GM18498 (cell line): Measurements from ENCODE around the gene NYAP2.

ENCODE experiments used
- ATAC-seq: cut with Tn5 transposase; IDR thresholded peaks from one replicate; pipeline ENCODE4 v1.9.1; 2021; ENCODE audit warnings: mild to moderate bottlenecking, moderate library complexity; ENCODE audit not compliant: unreplicated experiment

NYAP2 gene

DNA sequence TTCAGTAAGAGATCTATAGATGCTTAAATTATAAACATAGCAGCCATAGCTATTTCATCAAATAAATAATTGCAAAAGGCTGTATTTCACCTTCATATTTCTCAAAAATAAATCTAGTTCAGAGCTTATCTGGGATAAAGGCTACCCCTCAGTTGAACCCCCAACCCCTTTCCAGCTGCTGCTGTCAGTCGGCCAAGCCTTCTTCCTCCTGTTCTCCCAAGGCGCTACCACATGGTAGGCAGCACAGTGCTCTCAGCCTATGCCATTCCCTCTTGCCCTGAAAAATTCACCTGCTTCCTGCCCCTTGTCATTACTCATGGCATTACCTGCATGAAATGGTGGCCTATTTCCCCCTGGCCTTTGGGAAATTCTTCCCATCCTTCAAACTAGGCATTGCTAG is 136.5 kb downstream of the NYAP2 start:
- no peak for ATAC-seq

GRCh38 chr2:225543626-225544025 is 144.1 kb downstream of the NYAP2 start:
- ATAC-seq: no peak

GRCh38 chr2:225556461-225556860 is 157.0 kb downstream of the NYAP2 start:
- no peak for ATAC-seq

DNA sequence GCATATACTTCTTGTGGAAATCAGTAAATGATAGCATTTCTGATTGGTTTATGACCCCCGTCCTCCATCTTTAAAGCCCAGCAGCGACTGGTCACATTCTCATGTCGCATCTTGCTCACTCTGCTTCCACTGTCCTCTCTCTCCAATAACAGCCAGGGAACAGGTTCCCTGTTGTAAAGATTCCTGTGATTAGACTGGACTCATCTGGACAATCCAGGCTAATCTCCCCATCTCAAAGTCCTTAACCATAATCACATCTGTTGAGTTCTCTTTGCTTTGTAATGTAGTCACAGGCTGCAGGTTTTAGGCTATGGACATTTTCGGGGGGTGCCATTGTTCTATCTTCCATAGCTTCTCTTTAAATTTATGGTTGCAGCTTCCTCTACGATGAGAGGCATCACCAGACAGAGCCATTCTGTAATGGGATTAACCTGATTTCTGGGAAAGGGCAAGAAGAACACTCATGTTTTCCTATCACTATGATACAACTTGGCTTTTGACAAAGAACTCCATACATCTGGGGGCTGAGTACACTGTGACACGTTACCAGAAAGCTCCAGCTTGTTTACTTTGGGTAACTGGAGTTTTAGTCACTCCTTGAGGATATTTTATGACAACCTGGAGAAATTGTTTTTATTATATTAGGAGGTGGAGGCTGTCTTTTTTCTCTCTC is 159.0 kb downstream of the NYAP2 start:
- no peak for ATAC-seq

GRCh38 chr2:225559072-225559415 is 159.5 kb downstream of the NYAP2 start:
- no peak for ATAC-seq

GRCh38 chr2:225566798-225567197 is 167.3 kb downstream of the NYAP2 start:
- no peak for ATAC-seq

- ATAC-seq: no peak
Observed at GRCh38 chr2:225569995-225570394, 170.5 kb downstream of the NYAP2 start.

GRCh38 chr2:225573603-225574002 is 174.1 kb downstream of the NYAP2 start:
- no peak for ATAC-seq

DNA sequence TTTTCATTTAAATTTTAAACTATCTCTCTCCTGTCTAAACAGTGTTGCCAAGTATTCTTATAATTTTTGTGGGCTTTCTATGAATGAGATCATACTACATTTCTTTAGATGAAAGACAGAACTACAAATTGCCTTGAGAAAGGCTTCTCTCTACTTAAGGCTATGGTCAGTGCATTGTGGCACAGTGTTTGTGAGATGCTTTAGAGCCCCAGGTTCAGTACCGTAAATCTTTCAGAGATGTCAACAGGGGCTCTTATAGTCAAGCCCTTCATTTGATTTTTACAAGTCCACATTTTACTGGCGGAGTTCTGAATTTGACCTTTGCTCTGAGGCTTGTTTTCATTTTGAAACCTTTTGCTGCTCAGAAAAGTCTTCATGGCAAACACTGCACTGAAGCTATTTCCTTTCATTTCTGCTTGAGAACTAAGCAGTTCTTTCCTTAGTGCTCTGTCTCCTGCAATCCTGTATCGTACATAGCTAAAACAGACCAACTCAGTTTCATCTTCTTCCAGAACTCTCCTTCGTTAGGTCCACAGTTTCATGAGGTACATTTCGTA is 175.2 kb downstream of the NYAP2 start:
- ATAC-seq: no peak

- no peak for ATAC-seq
Observed at GRCh38 chr2:225581135-225581534, 181.6 kb downstream of the NYAP2 start.

GRCh38 chr2:225581906-225582305 is 182.4 kb downstream of the NYAP2 start:
- ATAC-seq: no peak

- ATAC-seq: no peak
Observed at GRCh38 chr2:225582355-225583116, 183.0 kb downstream of the NYAP2 start.

DNA sequence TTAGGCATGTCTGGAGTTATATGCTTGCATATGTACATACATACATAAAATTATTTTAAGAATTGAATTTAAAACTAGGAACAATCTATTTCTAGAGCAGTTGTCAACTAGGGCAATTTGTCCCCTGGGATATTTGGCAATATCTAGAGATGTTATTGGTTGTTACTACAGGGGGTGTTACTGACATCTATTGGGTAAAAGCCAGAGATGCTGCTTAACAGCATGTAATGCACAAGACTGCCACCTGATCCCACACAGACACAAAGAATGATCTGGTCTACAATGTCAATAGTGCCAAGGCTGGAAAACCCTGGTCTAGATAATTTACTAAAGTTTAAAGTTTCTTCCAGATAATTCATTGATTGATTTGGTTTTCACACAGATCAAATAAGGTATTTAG is 185.3 kb downstream of the NYAP2 start:
- no peak for ATAC-seq

GRCh38 chr2:225590932-225591331 is 191.4 kb downstream of the NYAP2 start:
- ATAC-seq: no peak

DNA sequence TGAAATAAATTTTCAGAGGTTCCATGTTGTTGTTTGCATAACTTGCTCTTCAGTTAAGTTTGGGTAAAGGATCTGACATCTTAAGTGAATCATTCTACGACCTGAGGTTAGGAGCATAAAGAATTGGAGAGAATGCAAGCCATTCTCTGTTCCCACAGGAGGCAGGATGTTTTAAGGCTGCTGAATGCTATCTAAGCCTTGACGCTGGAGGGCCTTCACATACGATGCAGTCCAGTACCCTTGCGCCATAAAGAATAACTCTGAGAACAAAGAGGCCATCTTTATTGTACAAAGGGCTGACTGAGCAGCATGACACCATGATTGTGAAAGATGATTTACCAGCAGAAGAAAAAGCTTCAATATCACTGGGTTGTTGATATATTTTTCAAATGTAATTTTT is 198.4 kb downstream of the NYAP2 start:
- ATAC-seq: no peak

DNA sequence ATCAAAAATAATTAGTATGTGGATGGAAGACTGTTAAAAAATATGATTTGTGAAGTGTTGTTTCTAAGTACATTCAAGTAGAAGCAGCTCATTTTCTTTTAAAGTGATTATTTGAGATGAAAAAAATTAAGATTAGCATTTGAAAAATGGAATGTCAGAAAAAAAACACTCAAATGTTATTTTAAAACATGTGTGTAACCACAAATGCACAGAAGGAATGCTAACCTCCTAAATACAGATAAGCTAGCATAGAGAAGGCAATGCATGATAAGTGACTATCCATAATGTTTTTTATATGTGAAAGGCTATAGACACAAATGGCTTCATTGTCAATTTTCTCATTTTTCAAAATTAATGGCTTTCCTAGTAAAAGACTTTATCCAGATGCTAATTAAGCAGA is 198.9 kb downstream of the NYAP2 start:
- no peak for ATAC-seq

GRCh38 chr2:225598897-225599296 is 199.4 kb downstream of the NYAP2 start:
- no peak for ATAC-seq

GRCh38 chr2:225599856-225600255 is 200.3 kb downstream of the NYAP2 start:
- no peak for ATAC-seq

- ATAC-seq: peak; percentile 78
Observed at GRCh38 chr2:225600444-225600843, 200.9 kb downstream of the NYAP2 start.

DNA sequence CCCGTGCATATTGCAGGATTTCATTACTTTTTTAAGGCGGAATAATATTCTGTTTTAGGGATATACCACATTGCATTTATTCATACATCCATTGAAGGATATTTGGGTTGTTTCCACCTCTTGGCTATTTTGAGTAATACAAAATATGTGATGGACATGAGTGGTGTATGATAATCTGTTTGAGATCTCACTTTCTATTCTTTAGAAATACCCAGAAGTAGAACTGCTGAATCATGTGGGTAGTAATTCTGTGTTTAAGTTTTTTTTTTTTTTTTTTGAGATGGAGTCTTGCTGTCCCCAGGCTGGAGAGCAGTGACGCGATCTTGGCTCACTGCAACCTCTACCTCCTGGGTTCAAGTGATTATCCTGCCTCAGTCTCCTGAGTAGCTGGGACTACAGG is 201.4 kb downstream of the NYAP2 start:
- ATAC-seq: peak; percentile 74

- no peak for ATAC-seq
Observed at GRCh38 chr2:225602205-225602604, 202.7 kb downstream of the NYAP2 start.

DNA sequence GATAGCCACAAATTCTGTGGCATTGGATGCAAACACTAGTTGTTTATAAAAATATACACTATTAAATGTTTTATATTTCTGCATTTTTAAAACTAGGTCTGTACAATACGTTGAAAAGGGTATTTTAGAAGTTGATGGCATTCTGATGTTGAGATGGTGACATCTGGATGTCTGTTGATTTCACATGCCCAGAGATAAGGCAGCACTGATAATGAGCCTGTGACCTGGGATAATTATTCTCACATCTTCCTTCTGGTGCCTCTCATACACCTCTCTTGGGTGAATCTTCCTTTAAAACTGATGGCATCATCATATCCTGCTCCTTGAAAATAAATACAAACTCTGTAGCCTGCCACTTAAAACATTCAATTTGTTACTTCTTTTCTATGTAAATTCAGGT is 208.6 kb downstream of the NYAP2 start:
- no peak for ATAC-seq
